IMR-90 (cell line): ENCODE results near the gene PKD1L1. TPM values are rescaled to one million over a fixed set of nuclear protein-coding genes. Genes with fewer than 3 reads are reported as not detected.
A peak's percentile ranks its signal among the peaks of the same experiment; 100 is the strongest.

Source experiments
- ATAC-seq: fragments of 200-7000 bp; cut with Tn5 transposase; 2 replicates; pipeline ENCODE4 v1.9.1; 2020; ENCODE audit warnings: low read depth, mild to moderate bottlenecking, moderate library complexity
- BruUV-seq: library from RNA; stranded (reverse); fragments of 400-500 nt; replicated peaks from 2 replicates; lab custom pipeline; 2021; lab: Mats Ljungman, UMichigan
- CTCF ChIA-PET: fragments of 300-600 bp; formaldehyde crosslinking; extraction: SDS; loops from one replicate; lab custom pipeline; 2021; ENCODE audit warnings: antibody characterized with exemption; lab: Yijun Ruan, JAX
- POLR2A ChIA-PET: fragments of 300-600 bp; sonication (Branson Sonifier 250); formaldehyde crosslinking; loops from one replicate; lab custom pipeline; 2022; ENCODE audit warnings: antibody characterized with exemption; ENCODE audit not compliant: unreplicated experiment; lab: Charles Lee
- DNase-seq: peaks from one replicate; pipeline ENCODE4 v3.0.0; 2013
- H2AFZ ChIP-seq: replicated peaks from 2 replicates; pipeline ENCODE3; 2013; ENCODE audit warnings: low read length, mild to moderate bottlenecking; ENCODE audit not compliant: poor library complexity
- H2AK5ac ChIP-seq: 2 replicates; pipeline ENCODE4 v1.6.1; 2013; ENCODE audit warnings: low read depth, low read length, inconsistent platforms
- H2AK9ac ChIP-seq: replicated peaks from 2 replicates; pipeline ENCODE3; 2013; ENCODE audit warnings: mild to moderate bottlenecking, low read depth, low read length, moderate library complexity; ENCODE audit not compliant: poor library complexity
- H2BK120ac ChIP-seq: 2 replicates; pipeline ENCODE4 v1.6.1; 2013; ENCODE audit warnings: low read depth, low read length, inconsistent platforms
- H2BK15ac ChIP-seq: 3 replicates; pipeline ENCODE4 v1.6.1; 2013; ENCODE audit warnings: low read depth, low read length, inconsistent platforms
- H2BK20ac ChIP-seq: 2 replicates; pipeline ENCODE4 v1.6.1; 2013; ENCODE audit warnings: low read depth, mild to moderate bottlenecking, inconsistent platforms, low read length, moderate library complexity
- H2BK5ac ChIP-seq: 2 replicates; pipeline ENCODE4 v1.6.1; 2013; ENCODE audit warnings: mild to moderate bottlenecking, low read depth, low read length, inconsistent platforms; ENCODE audit not compliant: poor library complexity, severe bottlenecking
- H3K14ac ChIP-seq: replicated peaks from 2 replicates; pipeline ENCODE4 v1.6.1; 2013; ENCODE audit warnings: low read depth, low read length, inconsistent platforms
- H3K18ac ChIP-seq: 2 replicates; pipeline ENCODE4 v1.6.1; 2013; ENCODE audit warnings: low read depth, low read length, control low read depth
- H3K23ac ChIP-seq: 2 replicates; pipeline ENCODE4 v1.6.1; 2013; ENCODE audit warnings: low read depth, low read length, inconsistent platforms
- H3K27ac ChIP-seq: 2 replicates; pipeline ENCODE4 v1.5.1; 2013; ENCODE audit warnings: mild to moderate bottlenecking, control low read depth, low read length; ENCODE audit not compliant: insufficient read depth
- H3K27me3 ChIP-seq: 2 replicates; pipeline ENCODE4 v1.6.1; 2013; ENCODE audit warnings: low read length; ENCODE audit not compliant: control insufficient read depth, insufficient read depth
- H3K36me3 ChIP-seq: 2 replicates; pipeline ENCODE4 v1.6.1; 2013; ENCODE audit warnings: low read length, mixed read lengths; ENCODE audit not compliant: control insufficient read depth, insufficient read depth
- H3K4ac ChIP-seq: 2 replicates; pipeline ENCODE4 v1.6.1; 2013; ENCODE audit warnings: low read depth, low read length, inconsistent platforms
- H3K4me1 ChIP-seq: 2 replicates; pipeline ENCODE4 v1.6.1; 2013; ENCODE audit warnings: low read length, mixed read lengths; ENCODE audit not compliant: control insufficient read depth, insufficient read depth
- H3K4me2 ChIP-seq: 2 replicates; pipeline ENCODE4 v1.6.1; 2013; ENCODE audit warnings: low read depth, mild to moderate bottlenecking, control low read depth, low read length, moderate library complexity
- H3K4me3 ChIP-seq: 2 replicates; pipeline ENCODE4 v1.5.1; 2013; ENCODE audit warnings: low read depth, mild to moderate bottlenecking, control low read depth, low read length, moderate library complexity; ENCODE audit not compliant: insufficient read depth
- H3K56ac ChIP-seq: 2 replicates; pipeline ENCODE4 v1.6.1; 2013; ENCODE audit warnings: low read length, inconsistent platforms; ENCODE audit not compliant: insufficient read depth; ENCODE audit errors: extremely low read depth
- H3K79me1 ChIP-seq, 2 experiments: 2 replicates each; pipeline ENCODE4 v1.6.1; 2013; ENCODE audit warnings: low read length in 2 of 2, inconsistent platforms in 1 of 2, low read depth in 1 of 2
- H3K9ac ChIP-seq: 2 replicates; pipeline ENCODE4 v1.6.1; 2013; ENCODE audit warnings: low read depth, low read length, control low read depth
- H3K9me1 ChIP-seq: 2 replicates; pipeline ENCODE4 v1.6.1; 2013; ENCODE audit warnings: low read length, inconsistent platforms; ENCODE audit not compliant: insufficient read depth
- H3K9me3 ChIP-seq: 2 replicates; pipeline ENCODE4 v1.6.1; 2013; ENCODE audit warnings: low read length; ENCODE audit not compliant: control insufficient read depth, insufficient read depth
- H4K20me1 ChIP-seq: 2 replicates; pipeline ENCODE4 v1.6.1; 2013; ENCODE audit warnings: low read length, inconsistent platforms; ENCODE audit not compliant: insufficient read depth
- H4K5ac ChIP-seq: 2 replicates; pipeline ENCODE4 v1.6.1; 2013; ENCODE audit warnings: mild to moderate bottlenecking, low read depth, low read length, control low read depth
- H4K8ac ChIP-seq, 2 experiments: 2 replicates each; pipeline ENCODE4 v1.6.1; 2013; ENCODE audit warnings: low read depth in 2 of 2, low read length in 2 of 2, control low read depth in 1 of 2, inconsistent platforms in 1 of 2
- H4K91ac ChIP-seq: 2 replicates; pipeline ENCODE4 v1.6.1; 2013; ENCODE audit warnings: low read depth, low read length, inconsistent platforms; ENCODE audit not compliant: insufficient read depth
- MXI1 ChIP-seq: IDR thresholded peaks from 2 replicates; pipeline ENCODE4 v1.6.1; 2012; ENCODE audit warnings: low read depth, mild to moderate bottlenecking, low read length, moderate library complexity, borderline replicate concordance
- WGBS, 2 experiments: methylation state at CpG; one replicate each; pipeline versions ENCODE4 v1.1.5 to v1.1.7; 2013; ENCODE audit warnings: missing lambda C conversion rate in 2 of 2; ENCODE audit not compliant: insufficient read length in 1 of 2; ENCODE audit errors: extremely low coverage in 2 of 2; 5-methylcytosine and 5-hydroxymethylcytosine counted together
- dilution Hi-C: fragments of 300-500 bp; cut with HindIII; formaldehyde crosslinking; loops from one replicate; pipeline ENCODE4 v1.14.3; 2018; ENCODE audit warnings: low sequenced_read_pairs; ENCODE audit not compliant: unreplicated experiment
- in situ Hi-C: fragments of 300-500 bp; cut with MboI; formaldehyde crosslinking; loops from 3 replicates; pipeline ENCODE4 v1.14.3; 2019; ENCODE audit warnings: low sequenced_read_pairs, inconsistent platforms, mixed read lengths
- intact Hi-C: fragments of 100-400 bp; cut with micrococcal nuclease; formaldehyde crosslinking; loops from 2 replicates; pipeline ENCODE4 v1.10.0; 2022
- polyA plus RNA-seq, 3 experiments: library from polyadenylated mRNA; depleted of rRNA; stranded (reverse); fragments of >200 nt; gene quantifications; 2 replicates each; pipeline ENCODE4 v1.2.3, GENCODE V29; 2012; ENCODE audit warnings: low replicate concordance in 1 of 3
- total RNA-seq: library from RNA; depleted of rRNA; stranded (reverse); fragments of >200 nt; gene quantifications from 2 replicates; pipeline ENCODE4 v1.2.3, GENCODE V29; 2012

PKD1L1 gene
- total and polyA plus RNA-seq, 2 of the 4 experiments (the other 2 are of a cell fraction) = under 0.01 to 0.15 TPM

DNA sequence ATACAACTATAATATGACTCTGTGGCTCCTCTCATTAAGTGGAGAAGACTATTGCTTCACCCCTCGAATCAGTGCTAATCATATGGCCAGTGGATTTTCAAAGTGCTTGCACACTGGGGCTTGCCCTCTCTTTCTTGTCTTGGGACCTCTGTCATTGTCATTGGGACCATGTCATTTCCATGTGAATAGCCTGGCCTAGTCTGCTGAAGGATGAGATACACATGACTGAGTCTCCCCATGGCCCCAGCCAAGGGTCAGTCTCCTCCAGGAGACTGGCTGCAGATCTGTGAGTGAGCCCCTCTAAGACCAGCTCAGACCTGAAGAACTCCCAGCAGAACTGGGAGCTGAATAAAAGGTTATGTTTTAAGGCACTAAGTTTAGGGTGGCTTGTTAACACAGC lies 39.5 kb downstream of the PKD1L1 start:
- H3K27me3 ChIP-seq = peaks cover 39% of the 10 kb centered on the region
- ATAC-seq = no peak
- H2BK15ac ChIP-seq = no peak overlapping the region
- no peak overlapping the region for H2BK20ac ChIP-seq
- H3K9ac ChIP-seq = no peak overlapping the region
- H3K56ac ChIP-seq = no peak overlapping the region
- H3K9me1 ChIP-seq = no peaks in the 10 kb centered on the region
- BruUV-seq = no TSS peak
- no peak overlapping the region for H2AK9ac ChIP-seq
- no peak overlapping the region for H4K91ac ChIP-seq
- CTCF ChIA-PET = no interaction called here
- no peak for TF ChIP-seq MXI1
- H3K9me3 ChIP-seq = peaks cover 2% of the 10 kb centered on the region; the same call in 1 of the 2 replicates
- H2BK5ac ChIP-seq = no peak overlapping the region
- H2AFZ ChIP-seq = peak overlapping the region; percentile 43
- no peak overlapping the region for H3K4me2 ChIP-seq
- H3K4ac ChIP-seq = no peak overlapping the region
- no peak overlapping the region for H2BK120ac ChIP-seq
- H3K4me1 ChIP-seq = no peaks in the 10 kb centered on the region
- POLR2A ChIA-PET = no interaction called here
- H3K4me3 ChIP-seq = no peak overlapping the region
- no peaks in the 10 kb centered on the region for H3K79me1 ChIP-seq
- no peak overlapping the region for H3K18ac ChIP-seq
- no peak overlapping the region for H4K8ac ChIP-seq
- intact Hi-C loops (no loop called here), in situ Hi-C loops (no loop called here), dilution Hi-C loops (no loop called here)
- H2AK5ac ChIP-seq = no peak overlapping the region
- no peaks in the 10 kb centered on the region for H4K20me1 ChIP-seq
- no peak overlapping the region for H3K23ac ChIP-seq
- H3K36me3 ChIP-seq = no peaks in the 10 kb centered on the region
- no peak overlapping the region for H3K14ac ChIP-seq
- whole genome bisulfite sequencing, 2 experiments = 50% methylated on average over 1 of the region's 1 CpG; no CpG with 5 or more reads in 1 of the 2 experiments
- H4K5ac ChIP-seq = no peak overlapping the region
- no peak for DNase-seq
- no peak overlapping the region for H3K27ac ChIP-seq
